ENCODE measurements around the gene SMPD1. TPM values are rescaled to one million over a fixed set of nuclear protein-coding genes. Genes with fewer than 3 reads are reported as not detected.

SMPD1 gene
- total and polyA plus RNA-seq, 2 of the 8 experiments (the other 6 are each of a cell fraction or from before 2014, with no cell fraction given), result 1.9 to 2.4 TPM

DNA sequence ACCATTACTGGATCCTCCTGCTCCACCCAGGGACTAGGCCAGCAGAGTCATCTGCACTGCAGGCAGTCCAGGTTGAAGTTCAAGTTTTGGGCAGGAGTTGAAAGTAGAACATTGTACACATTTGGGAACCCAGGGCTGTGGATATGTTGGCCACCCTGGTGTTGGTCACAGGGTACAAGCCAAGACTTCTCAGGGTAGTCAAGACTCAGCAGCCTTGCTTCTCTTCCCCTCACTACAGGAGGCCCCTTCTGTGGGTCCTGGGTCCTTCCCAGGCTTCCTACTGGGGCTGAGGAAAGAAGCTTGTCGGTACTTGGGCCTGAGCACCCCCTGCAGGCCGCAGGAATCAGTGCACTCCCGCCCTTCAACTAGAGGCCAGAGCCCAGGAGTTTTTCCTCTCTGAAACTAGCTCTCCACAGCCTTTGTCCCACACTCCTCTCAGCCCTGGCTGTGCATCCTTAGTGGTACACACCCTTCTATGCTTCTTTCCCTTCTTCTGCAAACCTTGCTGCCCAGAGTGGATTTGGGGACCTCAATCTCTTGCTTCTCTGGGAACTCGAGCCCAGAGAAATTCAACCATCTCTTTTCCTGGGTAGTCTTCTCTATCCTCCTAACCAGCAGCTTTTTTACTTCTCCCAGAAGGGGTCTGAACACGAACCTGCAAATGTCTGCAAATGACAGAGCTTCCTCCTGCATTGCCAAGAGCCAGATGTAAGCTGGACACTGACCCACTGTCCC lies 53.2 kb downstream of the SMPD1 start:
- Histone ChIP-seq H3K27me3 (replicated peaks in 1 of 4; ENCODE audit: control insufficient read depth in 3 of 4, extremely low read depth in 1 of 4, insufficient read depth in 3 of 4, low read length in 3 of 4) (no peaks in the 10 kb centered on the region), H3K27ac (ENCODE audit: low read depth, low read length) (no peak overlapping the region), H2BK20ac (ENCODE audit: low read length) (no peak overlapping the region), H3K4ac (replicated peaks; ENCODE audit: insufficient read length, low read depth, low read length) (no peak overlapping the region), H4K8ac (ENCODE audit: extremely low read depth, insufficient read depth, low read length) (no peak overlapping the region), H3K9me3 (ENCODE audit: insufficient read depth in 2 of 2, low read depth in 1 of 2, low read length in 1 of 2) (no peaks in the 10 kb centered on the region), H3K4me3 (ENCODE audit: extremely low read depth in 1 of 4, insufficient read depth in 2 of 4, low read depth in 3 of 4, low read length in 4 of 4) (no peak overlapping the region), H3K18ac (ENCODE audit: extremely low read depth, low read length) (no peak overlapping the region), H3K4me1 (replicated peaks in 1 of 4; ENCODE audit: control insufficient read depth in 3 of 4, insufficient read depth in 4 of 4, low read length in 3 of 4) (peaks cover 0 to 4% (median 0%) of the 10 kb centered on the region in 4 experiments; a peak in 2 of 7 replicates), H4K91ac (replicated peaks; ENCODE audit: insufficient read length, low read length) (no peak overlapping the region), H3K23me2 (ENCODE audit: low read depth, low read length) (no peaks in the 10 kb centered on the region; the same call in 1 of the 2 replicates), H2BK12ac (ENCODE audit: low read depth, low read length) (0 out of 2 replicates have a peak overlapping the region, but pooled peaks have one; percentile 79), H4K5ac (ENCODE audit: insufficient read length, low read depth, low read length) (no peak overlapping the region), H2BK120ac (replicated peaks; ENCODE audit: low read depth, low read length) (no peak overlapping the region), H2BK5ac (ENCODE audit: low read depth, low read length) (no peak overlapping the region), H3K36me3 (ENCODE audit: control insufficient read depth in 2 of 4, insufficient read depth in 4 of 4, low read length in 3 of 4) (no peaks in the 10 kb centered on the region), H3K56ac (replicated peaks; ENCODE audit: insufficient read length, low read depth, low read length) (no peak overlapping the region), H3K14ac (ENCODE audit: insufficient read length) (no peak overlapping the region), H2BK15ac (ENCODE audit: low read length) (0 out of 2 replicates have a peak overlapping the region, but pooled peaks have one; percentile 67), H4K20me1 (replicated peaks in 1 of 2; ENCODE audit: control insufficient read depth in 1 of 2, insufficient read depth in 2 of 2, low read length in 2 of 2) (no peaks in the 10 kb centered on the region), H2AK5ac (ENCODE audit: low read depth, low read length) (no peak overlapping the region), H3K79me2 (ENCODE audit: control insufficient read depth in 1 of 2, insufficient read depth in 2 of 2, low read length in 2 of 2) (no peaks in the 10 kb centered on the region), H3K4me2 (ENCODE audit: insufficient read depth in 1 of 2, low read depth in 2 of 2, low read length in 2 of 2) (no peak overlapping the region), H3K79me1 (ENCODE audit: low read depth, low read length) (no peaks in the 10 kb centered on the region), H3K9ac (replicated peaks in 1 of 4; ENCODE audit: extremely low read depth in 1 of 4, low read depth in 3 of 4, low read length in 3 of 4) (no peak overlapping the region), H2AFZ (ENCODE audit: low read length) (no peak overlapping the region), H3K23ac (ENCODE audit: insufficient read length) (no peak overlapping the region)
- peak; percentile 10; the same call in 1 of the 2 replicates for TF ChIP-seq CREB1 (IDR thresholded peaks at IDR 0.05)
- TF ChIP-seq, protein P1, sequence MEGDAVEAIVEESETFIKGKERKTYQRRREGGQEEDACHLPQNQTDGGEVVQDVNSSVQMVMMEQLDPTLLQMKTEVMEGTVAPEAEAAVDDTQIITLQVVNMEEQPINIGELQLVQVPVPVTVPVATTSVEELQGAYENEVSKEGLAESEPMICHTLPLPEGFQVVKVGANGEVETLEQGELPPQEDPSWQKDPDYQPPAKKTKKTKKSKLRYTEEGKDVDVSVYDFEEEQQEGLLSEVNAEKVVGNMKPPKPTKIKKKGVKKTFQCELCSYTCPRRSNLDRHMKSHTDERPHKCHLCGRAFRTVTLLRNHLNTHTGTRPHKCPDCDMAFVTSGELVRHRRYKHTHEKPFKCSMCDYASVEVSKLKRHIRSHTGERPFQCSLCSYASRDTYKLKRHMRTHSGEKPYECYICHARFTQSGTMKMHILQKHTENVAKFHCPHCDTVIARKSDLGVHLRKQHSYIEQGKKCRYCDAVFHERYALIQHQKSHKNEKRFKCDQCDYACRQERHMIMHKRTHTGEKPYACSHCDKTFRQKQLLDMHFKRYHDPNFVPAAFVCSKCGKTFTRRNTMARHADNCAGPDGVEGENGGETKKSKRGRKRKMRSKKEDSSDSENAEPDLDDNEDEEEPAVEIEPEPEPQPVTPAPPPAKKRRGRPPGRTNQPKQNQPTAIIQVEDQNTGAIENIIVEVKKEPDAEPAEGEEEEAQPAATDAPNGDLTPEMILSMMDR (IDR thresholded peaks at IDR 0.05; ENCODE audit: control extremely low read depth in 1 of 3, insufficient read depth in 1 of 3, low read depth in 1 of 3, low read length in 3 of 3), result peak; percentile 79 to 95 (median 92)
- peak; percentile 81 to 82 for TF ChIP-seq RAD21 (IDR thresholded peaks at IDR 0.05 in 1 of 2, conservative IDR thresholded peaks at IDR 0.05 in 1 of 2; ENCODE audit: low read depth in 2 of 2, low read length in 2 of 2)
- no peak for TF ChIP-seq SP4 (IDR thresholded peaks at IDR 0.05; ENCODE audit: low read length)
- POLR2A ChIA-PET (ENCODE audit: partially characterized antibody), result interaction anchor here (0.7 to 1.4 kb wide), 9 partner anchors 9 to 64 kb away, joined by 3 to 5 read pairs (median 3); partner anchors contain the start of genes APBB1, ARFIP2 and TIMM10B
- FAIRE-seq (no peak), DNase-seq (ENCODE audit: low read depth in 1 of 2, low spot score in 2 of 2) (peak in 1 of 2 experiments; percentile 77)
- 30% methylated on average over 5 of the region's 5 CpGs; no CpG with 5 or more reads in 1 of the 2 experiments for WGBS, 2 experiments (ENCODE audit: extremely low coverage in 1 of 2, insufficient coverage in 1 of 2, insufficient read length in 1 of 2, insufficient replicate concordance in 2 of 2, low coverage in 1 of 2, low lambda C conversion rate in 2 of 2, missing lambda C conversion rate in 1 of 2)
- CTCF ChIA-PET (ENCODE audit: partially characterized antibody), result interaction anchor here (0.6 to 22.7 kb wide), 48 partner anchors 8 to 439 kb away, joined by 3 to 585 read pairs (median 6); partner anchors contain the start of genes APBB1, CCKBR, SMPD1 and TIMM10B
